HL-60/S4 treated with retinoic acid at 250 ng/mL for 4 days and 3 days (cell line): ENCODE measurements around the gene SEPTIN12.

Experiments
- in situ Hi-C: fragments of 300-500 bp; cut with MboI; formaldehyde crosslinking; loops from 2 replicates; pipeline ENCODE4 v1.7.0; 2022; ENCODE audit warnings: low sequenced_read_pairs

Gene SEPTIN12

DNA sequence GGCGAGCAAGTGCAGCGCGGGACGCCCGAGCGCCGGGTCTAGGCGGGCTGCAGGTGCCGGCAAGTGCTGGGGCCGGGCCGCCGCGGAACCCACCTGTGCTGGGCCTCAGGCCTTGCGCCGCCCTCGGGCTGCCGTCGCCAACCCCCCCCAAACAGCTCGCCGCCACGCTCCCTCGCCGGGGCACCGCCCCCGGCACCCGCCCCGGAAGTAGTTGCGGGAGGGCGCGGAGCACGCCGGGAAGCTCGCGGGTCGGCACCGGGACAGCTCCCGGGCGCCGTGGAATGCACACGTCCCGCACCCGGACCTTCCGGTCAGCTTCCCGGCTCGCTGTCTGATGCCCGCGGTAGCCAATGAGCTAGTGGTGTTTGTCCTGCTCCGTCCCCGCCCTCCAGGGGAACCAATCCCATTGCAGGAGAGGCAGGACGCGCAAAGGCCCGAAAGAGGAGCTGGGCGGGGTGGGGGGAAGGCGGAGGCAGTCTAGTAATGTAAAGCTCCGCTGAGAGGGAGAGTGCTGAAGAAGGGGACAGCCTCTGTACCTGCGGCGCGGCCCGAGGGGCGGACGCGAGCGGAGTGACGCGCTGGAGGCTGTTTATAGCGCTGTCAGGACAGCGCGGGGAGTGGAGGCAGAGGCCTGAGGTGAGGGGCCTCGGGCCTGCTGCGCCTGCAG, 53.9 kb downstream of the SEPTIN12 start, which contains the start of the genes ANKS3 and DNAAF8:
TSS of gene ANKS3 (minus strand) at position 209 of the 667 bp plus-strand sequence. CDS start 4,122 bp downstream, outside the sequence.
TSS of gene DNAAF8 (plus strand) at position 475 of the 667 bp plus-strand sequence. CDS start 1,978 bp downstream, outside the sequence.
- in situ Hi-C loops, result no loop called here

DNA sequence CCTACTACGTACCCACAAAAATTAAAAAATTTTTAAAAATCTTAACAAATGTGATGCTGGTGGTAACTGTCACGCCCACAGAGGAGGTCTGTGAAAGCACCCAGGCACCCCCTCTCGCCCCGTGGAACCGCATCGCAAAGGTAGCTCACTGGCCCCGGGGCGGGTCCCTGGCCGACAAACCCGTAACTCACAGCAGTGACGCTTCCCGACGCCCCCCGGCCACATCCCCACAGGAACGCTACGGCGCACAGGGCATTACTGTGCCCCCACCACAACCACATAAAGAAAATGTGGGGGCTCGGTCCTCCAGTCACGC, 54.4 kb downstream of the SEPTIN12 start:
- in situ Hi-C loops, result no loop called here

DNA sequence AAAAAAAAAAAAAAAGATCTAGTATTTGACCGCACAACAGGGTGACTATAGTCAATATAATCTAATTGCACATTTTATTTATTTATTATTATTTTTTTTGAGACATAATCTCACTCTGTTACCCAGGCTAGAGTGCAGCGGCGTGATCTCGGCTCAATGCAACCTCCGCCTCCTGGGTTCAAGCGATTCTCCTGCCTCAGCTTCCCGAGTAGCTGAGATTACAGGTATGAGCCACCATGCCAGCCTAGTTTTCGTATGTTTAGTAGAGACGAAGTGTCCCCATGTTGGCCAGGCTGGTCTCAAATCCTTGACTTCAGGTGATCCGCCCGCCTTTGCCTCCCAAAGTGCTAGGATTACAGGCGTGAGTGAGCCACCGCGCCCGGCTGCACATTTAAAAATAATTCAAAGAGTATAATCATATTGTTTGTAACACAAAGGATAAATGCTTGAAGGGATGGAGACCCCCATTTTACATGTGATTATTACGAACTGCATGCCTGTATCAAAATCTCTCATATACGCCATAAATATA, 54.9 kb downstream of the SEPTIN12 start:
- in situ Hi-C loops, result no loop called here

DNA sequence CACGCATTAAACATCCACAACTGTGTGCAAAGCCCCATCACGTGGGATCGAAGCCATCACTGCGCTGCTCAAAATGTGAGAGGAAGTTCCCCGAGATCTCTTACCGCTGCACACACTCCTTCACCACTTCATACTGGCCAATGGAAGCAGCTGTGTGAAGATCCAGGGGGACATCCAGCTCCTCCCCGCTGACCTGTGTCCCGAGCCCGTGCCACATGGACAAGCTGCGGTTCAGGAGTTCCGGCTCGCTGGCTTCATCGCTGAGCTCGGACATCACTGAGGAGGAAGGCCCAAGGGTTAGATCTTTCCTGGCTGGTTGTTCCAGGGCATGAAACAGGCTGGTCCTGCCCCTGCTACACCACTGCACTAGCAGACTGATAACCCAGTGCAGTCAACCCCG, 58.3 kb downstream of the SEPTIN12 start:
- in situ Hi-C loops, result no loop called here

DNA sequence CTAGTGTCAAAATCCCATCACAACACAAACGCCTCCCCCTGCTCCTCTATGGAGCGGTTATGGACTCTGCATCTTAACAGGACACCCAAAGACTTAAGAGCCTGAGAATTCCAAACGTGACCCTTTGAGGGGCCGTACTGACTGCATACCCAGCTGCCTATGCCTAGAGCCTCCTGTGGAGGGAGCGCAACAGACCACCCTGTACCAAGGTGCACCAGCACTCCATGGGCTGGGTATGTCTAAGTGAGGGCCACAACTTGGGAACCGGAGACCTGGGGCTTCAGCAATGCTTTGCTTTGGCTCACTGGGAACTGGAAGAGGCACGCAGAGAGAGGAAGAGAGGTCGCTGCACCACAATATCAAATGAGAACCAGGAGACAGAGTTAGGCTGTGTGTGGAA, 59.5 kb downstream of the SEPTIN12 start:
- in situ Hi-C loops, result no loop called here
